ENCODE data around the gene THAP11.
A peak's percentile ranks its signal among the peaks of the same experiment; 100 is the strongest.

DNA sequence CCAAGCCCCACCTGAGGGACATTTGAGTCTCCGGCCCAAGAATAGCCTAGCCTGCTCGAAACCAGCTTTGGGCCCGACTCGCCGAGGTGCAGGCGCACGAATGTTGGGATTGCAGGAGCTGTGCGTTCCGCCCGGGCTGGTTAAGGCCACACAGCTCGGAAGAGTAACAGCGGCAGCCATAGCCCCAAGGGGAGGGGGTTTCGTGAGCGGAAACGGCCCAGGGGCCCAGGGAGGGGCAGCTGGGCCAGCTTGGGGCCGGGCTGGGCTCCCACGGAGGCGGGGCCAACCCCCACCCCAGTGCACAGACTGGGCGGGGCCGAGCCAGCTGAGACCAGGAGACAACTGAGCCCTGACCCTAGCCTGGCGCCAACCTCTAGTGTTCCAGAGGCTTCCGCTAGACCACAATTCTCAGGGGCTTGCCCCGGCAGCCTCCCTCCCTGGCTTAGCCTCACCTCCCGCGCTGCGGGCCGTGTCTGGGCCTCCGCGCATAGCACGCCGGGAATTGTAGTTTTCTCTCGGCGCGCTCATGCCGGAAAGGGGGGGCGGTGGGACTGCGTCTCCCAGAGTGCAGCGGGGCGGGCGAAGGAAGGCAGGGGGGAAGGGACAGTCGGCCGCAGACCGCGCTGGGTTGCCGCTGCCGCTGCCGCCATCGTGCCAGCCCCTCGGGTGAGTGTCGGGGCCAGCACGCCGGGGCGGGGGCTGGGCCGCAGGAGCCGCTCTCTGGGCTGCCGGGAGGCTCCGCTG, 4.4 kb downstream of the THAP11 start, which contains the start of gene NUTF2:
- TF ChIP-seq POLR2A (IDR thresholded peaks at IDR 0.05; ENCODE audit: low read depth, low read length), result peak; percentile 69
- peak; percentile 65 for TF ChIP-seq POLR2AphosphoS5 (IDR thresholded peaks at IDR 0.05; ENCODE audit: low read depth, low read length)
- TF ChIP-seq SPI1 (IDR thresholded peaks at IDR 0.05; ENCODE audit: low read depth, low read length), result no peak
- TF ChIP-seq TAF1 (IDR thresholded peaks at IDR 0.05; ENCODE audit: low read depth, low read length), result peak; percentile 63; the same call in 1 of the 2 replicates
